NB4 (cell line): ENCODE measurements around the gene ING4.

Experiments
- DNase-seq: peaks from one replicate; pipeline ENCODE4 v3.0.0; 2010; ENCODE audit warnings: low read depth
- H3K4me3 ChIP-seq: one replicate; pipeline ENCODE4 v1.5.1; 2011; ENCODE audit warnings: mild to moderate bottlenecking, low read depth, low read length, moderate library complexity
- CTCF ChIP-seq: IDR thresholded peaks from one replicate; pipeline ENCODE4 v1.5.1; 2012; ENCODE audit warnings: low read depth, low read length
- MAX ChIP-seq: IDR thresholded peaks from 2 replicates; pipeline ENCODE4 v1.6.1; 2011; ENCODE audit warnings: low read depth, low read length
- MYC ChIP-seq: IDR thresholded peaks from 2 replicates; pipeline ENCODE4 v1.6.1; 2011; ENCODE audit warnings: low read depth, low read length
- POLR2A ChIP-seq: IDR thresholded peaks from 2 replicates; pipeline ENCODE4 v1.6.1; 2011; ENCODE audit warnings: mild to moderate bottlenecking; ENCODE audit not compliant: insufficient read length; ENCODE audit errors: extremely low read depth

The ING4 gene

GRCh38 chr12:6695313-6696045, 32.6 kb upstream of the ING4 start:
- DNase-seq, result peak; percentile 83
- no peak overlapping the region for H3K4me3 ChIP-seq
- TF ChIP-seq MAX (no peak), POLR2A (no peak), MYC (no peak), CTCF (no peak)

GRCh38 chr12:6694701-6695100, 31.8 kb upstream of the ING4 start:
- DNase-seq, result no peak
- TF ChIP-seq POLR2A (no peak), CTCF (no peak), MYC (no peak), MAX (no peak)
- no peak overlapping the region for H3K4me3 ChIP-seq

- no peak overlapping the region for H3K4me3 ChIP-seq
- no peak for DNase-seq
- TF ChIP-seq MAX (no peak), CTCF (no peak), MYC (no peak), POLR2A (no peak)
Measured at GRCh38 chr12:6693832-6694355, 31.0 kb upstream of the ING4 start.

- no peak overlapping the region for H3K4me3 ChIP-seq
- TF ChIP-seq MYC (no peak), POLR2A (no peak), CTCF (no peak)
- no peak for DNase-seq
Measured at GRCh38 chr12:6692888-6693287, 30.0 kb upstream of the ING4 start.

GRCh38 chr12:6691473-6691872, 28.6 kb upstream of the ING4 start:
- TF ChIP-seq CTCF, result no peak
- TF ChIP-seq MAX, result no peak
- TF ChIP-seq MYC, result no peak
- TF ChIP-seq POLR2A, result no peak
- peak; percentile 69 for DNase-seq
- H3K4me3 ChIP-seq, result no peak overlapping the region
